OCI-LY3 (cell line): ENCODE measurements around the gene PRIM2.

ENCODE experiments used
- CTCF ChIP-seq: fragments of 200-600, 300-600 bp; sonication (generic); IDR thresholded peaks from 2 replicates; pipeline ENCODE4 v1.5.1; 2014; ENCODE audit warnings: antibody characterized with exemption, low read length, low read depth
- EZH2phosphoT487 ChIP-seq: fragments of 200-600 bp; shearing (Covaris generic); IDR thresholded peaks from 2 replicates; pipeline ENCODE4 v1.6.1; 2018; ENCODE audit warnings: antibody characterized with exemption, mixed run types, low read depth

- TF ChIP-seq CTCF, result no peak
- TF ChIP-seq EZH2phosphoT487, result no peak
Observed at GRCh38 chr6:57298741-57299140, 18.7 kb upstream of the PRIM2 start.
